OCI-LY3 (cell line): Measurements from ENCODE around the gene TRPV2.
"Not testable (repeated sequence)": the region's sequence is repeated elsewhere in the genome, so short reads cannot be mapped to it uniquely, and the experiment has no call there.

Experiments used
- H2AFZ ChIP-seq: fragments of 200-600, 300-600 bp; shearing (Covaris generic); 2 replicates; pipeline ENCODE4 v1.6.0; 2014; ENCODE audit warnings: antibody characterized with exemption, low read depth, low read length
- H3K27ac ChIP-seq: fragments of 200-600, 300-600 bp; sonication (generic); 2 replicates; pipeline ENCODE4 v1.5.1; 2014; ENCODE audit warnings: mild to moderate bottlenecking, low read length, moderate library complexity, mixed read lengths
- H3K27me3 ChIP-seq: fragments of 200-600, 300-600 bp; sonication (generic); 2 replicates; pipeline ENCODE4 v1.6.1; 2014; ENCODE audit warnings: low read depth, low read length, mixed read lengths
- H3K36me3 ChIP-seq: fragments of 200-600, 300-600 bp; sonication (generic); replicated peaks from 2 replicates; pipeline ENCODE3; 2014; ENCODE audit warnings: low read depth, low read length, mixed read lengths
- H3K4me1 ChIP-seq: fragments of 300-600, 200-600 bp; sonication (generic); 2 replicates; pipeline ENCODE4 v1.6.1; 2014; ENCODE audit warnings: low read length, mixed read lengths
- H3K4me2 ChIP-seq: fragments of 200-600, 300-600 bp; sonication (generic); 2 replicates; pipeline ENCODE4 v1.6.1; 2014; ENCODE audit warnings: low read length, mixed read lengths
- H3K4me3 ChIP-seq: fragments of 300-600, 200-600 bp; sonication (generic); 2 replicates; pipeline ENCODE4 v1.5.1; 2014; ENCODE audit warnings: antibody characterized with exemption, mild to moderate bottlenecking, low read length, moderate library complexity
- H3K79me2 ChIP-seq: fragments of 300-600, 200-600 bp; shearing (Covaris generic); 2 replicates; pipeline ENCODE4 v1.6.1; 2014; ENCODE audit warnings: mild to moderate bottlenecking, low read length, mixed read lengths
- H3K9ac ChIP-seq: fragments of 300-600, 200-600 bp; shearing (Covaris generic); 2 replicates; pipeline ENCODE4 v1.6.0; 2014; ENCODE audit warnings: mild to moderate bottlenecking, low read length, moderate library complexity
- H3K9me3 ChIP-seq: fragments of 200-600, 300-600 bp; shearing (Covaris generic); 2 replicates; pipeline ENCODE4 v1.6.1; 2014; ENCODE audit warnings: low read length, mixed read lengths; ENCODE audit not compliant: insufficient read depth
- H4K20me1 ChIP-seq: fragments of 200-600, 300-600 bp; sonication (generic); 2 replicates; pipeline ENCODE4 v1.6.1; 2016; ENCODE audit warnings: low read length, mixed read lengths; ENCODE audit not compliant: insufficient read depth
- EZH2phosphoT487 ChIP-seq: fragments of 200-600 bp; shearing (Covaris generic); IDR thresholded peaks from 2 replicates; pipeline ENCODE4 v1.6.1; 2018; ENCODE audit warnings: antibody characterized with exemption, mixed run types, low read depth
- TF ChIP-seq, protein P1 (sequence below): fragments of 200-600, 300-600 bp; sonication (generic); IDR thresholded peaks from 2 replicates; pipeline ENCODE4 v1.5.1; 2014; ENCODE audit warnings: antibody characterized with exemption, low read length, low read depth

TRPV2 gene

DNA sequence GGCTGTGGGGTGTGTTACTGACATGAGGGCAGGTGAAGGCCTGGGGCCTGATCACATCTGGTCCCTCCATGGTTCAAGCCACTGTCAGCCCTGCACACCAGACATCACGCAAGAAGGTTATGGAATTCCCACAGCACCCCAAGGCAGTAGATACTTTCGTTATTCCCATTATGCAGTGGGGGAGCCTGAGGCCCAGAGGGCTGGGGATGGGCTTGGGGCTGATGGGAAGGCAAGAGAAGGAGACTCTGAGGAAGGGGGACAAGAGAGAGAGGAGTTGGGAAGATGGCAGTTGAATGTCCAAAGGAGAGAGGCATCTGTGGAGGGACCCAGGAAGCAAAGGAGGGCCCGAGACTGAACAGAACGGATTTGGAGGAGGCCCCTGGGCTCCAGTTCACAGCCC is 34.7 kb downstream of the TRPV2 start:
- no peak overlapping the region for H3K9ac ChIP-seq
- H3K79me2 ChIP-seq: no peaks in the 10 kb centered on the region
- TF ChIP-seq, protein P1, sequence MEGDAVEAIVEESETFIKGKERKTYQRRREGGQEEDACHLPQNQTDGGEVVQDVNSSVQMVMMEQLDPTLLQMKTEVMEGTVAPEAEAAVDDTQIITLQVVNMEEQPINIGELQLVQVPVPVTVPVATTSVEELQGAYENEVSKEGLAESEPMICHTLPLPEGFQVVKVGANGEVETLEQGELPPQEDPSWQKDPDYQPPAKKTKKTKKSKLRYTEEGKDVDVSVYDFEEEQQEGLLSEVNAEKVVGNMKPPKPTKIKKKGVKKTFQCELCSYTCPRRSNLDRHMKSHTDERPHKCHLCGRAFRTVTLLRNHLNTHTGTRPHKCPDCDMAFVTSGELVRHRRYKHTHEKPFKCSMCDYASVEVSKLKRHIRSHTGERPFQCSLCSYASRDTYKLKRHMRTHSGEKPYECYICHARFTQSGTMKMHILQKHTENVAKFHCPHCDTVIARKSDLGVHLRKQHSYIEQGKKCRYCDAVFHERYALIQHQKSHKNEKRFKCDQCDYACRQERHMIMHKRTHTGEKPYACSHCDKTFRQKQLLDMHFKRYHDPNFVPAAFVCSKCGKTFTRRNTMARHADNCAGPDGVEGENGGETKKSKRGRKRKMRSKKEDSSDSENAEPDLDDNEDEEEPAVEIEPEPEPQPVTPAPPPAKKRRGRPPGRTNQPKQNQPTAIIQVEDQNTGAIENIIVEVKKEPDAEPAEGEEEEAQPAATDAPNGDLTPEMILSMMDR: no peak
- no peak for TF ChIP-seq EZH2phosphoT487
- H3K36me3 ChIP-seq: peaks cover 3% of the 10 kb centered on the region
- H3K4me1 ChIP-seq: no peaks in the 10 kb centered on the region
- H3K4me2 ChIP-seq: no peak overlapping the region
- no peaks in the 10 kb centered on the region for H3K9me3 ChIP-seq
- no peak overlapping the region for H2AFZ ChIP-seq
- H3K4me3 ChIP-seq: no peak overlapping the region
- H3K27ac ChIP-seq: no peak overlapping the region
- H4K20me1 ChIP-seq: no peaks in the 10 kb centered on the region; the same call in 1 of the 2 replicates
- H3K27me3 ChIP-seq: no peaks in the 10 kb centered on the region

DNA sequence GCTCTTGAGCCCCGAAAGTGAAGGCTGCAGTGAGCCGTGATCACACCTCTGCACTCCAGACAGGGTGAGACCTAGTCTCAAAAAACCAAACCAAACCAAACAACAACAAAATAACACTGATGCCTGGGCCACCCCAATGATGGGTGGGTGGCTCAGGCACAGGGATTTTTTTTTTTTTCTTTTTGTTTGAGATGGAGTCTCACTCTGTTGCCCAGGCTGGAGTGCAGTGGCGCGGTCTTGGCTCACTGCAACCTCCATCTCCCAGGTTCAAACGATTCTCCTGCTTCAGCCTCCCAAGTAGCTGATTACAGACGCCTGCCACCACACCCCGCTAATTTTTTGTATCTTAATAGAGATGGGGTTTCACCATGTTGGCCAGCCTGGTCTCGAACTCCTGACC is 36.9 kb downstream of the TRPV2 start:
- H2AFZ ChIP-seq, H4K20me1 ChIP-seq, H3K27me3 ChIP-seq, H3K4me2 ChIP-seq, H3K4me3 ChIP-seq, H3K4me1 ChIP-seq, H3K9me3 ChIP-seq, H3K27ac ChIP-seq, H3K79me2 ChIP-seq, H3K36me3 ChIP-seq, H3K9ac ChIP-seq: not testable (repeated sequence)

DNA sequence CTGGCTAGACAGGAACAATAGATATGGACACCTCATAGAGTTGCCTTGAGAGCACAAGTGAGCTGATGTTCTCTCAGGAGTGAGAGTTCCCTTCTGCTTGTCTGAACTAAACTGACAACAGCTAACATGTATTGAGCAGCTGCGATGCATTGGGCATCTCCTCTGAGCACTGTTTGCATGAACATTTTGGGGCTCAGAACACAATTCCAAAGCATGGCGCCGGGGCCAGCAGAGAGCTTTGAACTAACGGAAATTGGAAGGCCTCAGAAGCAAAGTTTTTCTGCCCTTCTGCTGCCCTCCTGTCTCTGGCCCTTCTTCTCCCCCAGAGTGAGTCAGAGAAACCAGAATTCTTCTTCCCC is 38.1 kb downstream of the TRPV2 start:
- Histone ChIP-seq H3K9ac (no peak overlapping the region), H3K79me2 (no peaks in the 10 kb centered on the region), H3K36me3 (no peaks in the 10 kb centered on the region), H2AFZ (no peak overlapping the region), H3K9me3 (no peaks in the 10 kb centered on the region), H4K20me1 (no peaks in the 10 kb centered on the region; the same call in 1 of the 2 replicates), H3K27me3 (no peaks in the 10 kb centered on the region), H3K4me2 (no peak overlapping the region), H3K4me3 (no peak overlapping the region), H3K27ac (no peak overlapping the region), H3K4me1 (no peaks in the 10 kb centered on the region)
- TF ChIP-seq EZH2phosphoT487: no peak
- TF ChIP-seq, protein P1: no peak

DNA sequence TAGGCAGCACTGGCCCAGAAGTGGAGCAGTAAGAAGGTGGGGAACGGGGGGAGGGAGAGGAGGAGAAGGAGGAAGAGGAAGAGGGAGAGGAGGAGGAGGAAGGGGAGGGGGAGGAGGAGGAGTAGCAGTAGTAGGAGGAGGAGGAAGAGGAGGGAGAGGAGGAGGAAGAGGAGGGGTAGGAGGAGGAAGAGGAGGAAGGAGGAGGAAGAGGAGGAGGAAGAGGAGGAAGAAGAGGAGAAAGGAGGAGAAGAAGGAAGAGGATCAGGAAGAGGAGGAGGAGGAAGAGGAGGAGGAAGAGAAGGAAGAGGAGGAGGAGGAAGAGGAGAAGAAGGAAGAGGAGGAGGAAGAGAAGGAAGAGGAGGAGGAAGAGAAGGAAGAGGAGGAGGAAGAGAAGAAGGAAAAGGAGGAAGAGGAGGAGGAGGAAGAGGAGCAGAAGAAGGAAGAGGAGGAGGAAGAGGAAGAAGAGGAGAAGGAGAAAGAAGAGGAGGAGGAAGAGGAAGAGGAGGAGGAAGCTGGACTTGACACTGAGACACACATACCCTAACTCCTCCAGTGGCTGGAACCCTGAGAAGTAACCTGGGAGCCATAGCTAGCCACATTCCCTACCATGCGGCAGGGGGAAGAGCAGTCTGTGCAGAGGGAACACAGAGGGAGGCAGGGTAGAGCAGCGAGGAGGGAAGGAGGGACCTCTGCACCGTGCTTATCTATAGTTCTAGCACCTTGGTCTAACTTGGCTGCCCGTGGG is 40.8 kb downstream of the TRPV2 start:
- no peaks in the 10 kb centered on the region for H3K36me3 ChIP-seq
- H4K20me1 ChIP-seq: no peaks in the 10 kb centered on the region; the same call in 1 of the 2 replicates
- no peak overlapping the region for H2AFZ ChIP-seq
- H3K4me1 ChIP-seq: no peaks in the 10 kb centered on the region
- no peaks in the 10 kb centered on the region for H3K9me3 ChIP-seq
- H3K4me3 ChIP-seq: no peak overlapping the region
- no peak overlapping the region for H3K4me2 ChIP-seq
- H3K9ac ChIP-seq: no peak overlapping the region
- H3K79me2 ChIP-seq: no peaks in the 10 kb centered on the region
- H3K27me3 ChIP-seq: no peaks in the 10 kb centered on the region
- TF ChIP-seq EZH2phosphoT487: no peak
- TF ChIP-seq, protein P1: no peak
- no peak overlapping the region for H3K27ac ChIP-seq
